Esophagus muscularis mucosa (tissue), 4 donors: ENCODE results near the gene MPP3. TPM values are rescaled to one million over a fixed set of nuclear protein-coding genes. Genes with fewer than 3 reads are reported as not detected.

Experiments used
- DNase-seq: peaks from one replicate; pipeline ENCODE4 v3.0.0-alpha.2; 2017; ENCODE audit errors: extremely low spot score
- H3K27ac ChIP-seq, 4 donors: fragments of 200-600 bp; sonication (generic); replicated peaks in 1 of 4; 1 replicate in 3 of 4; 2 replicates in 1 of 4; pipeline ENCODE4 v1.5.1; 2016 to 2019; ENCODE audit warnings: mild to moderate bottlenecking in 1 of 4
- H3K27me3 ChIP-seq, 4 donors: fragments of 200-600 bp; sonication (generic); one replicate each; pipeline versions ENCODE4 v1.5.1 to v1.6.0; 2016 to 2019
- H3K36me3 ChIP-seq, 4 donors: fragments of 200-600 bp; sonication (generic); one replicate each; pipeline ENCODE4 v1.5.1; 2016 to 2019
- H3K4me1 ChIP-seq, 4 donors: fragments of 200-600 bp; sonication (generic); one replicate each; pipeline ENCODE4 v1.5.1; 2016 to 2019
- H3K4me3 ChIP-seq, 4 donors: fragments of 200-600 bp; sonication (generic); 1 replicate in 2 of 4; 2 replicates in 2 of 4; pipeline ENCODE4 v1.5.1; 2016 to 2019; ENCODE audit warnings: mild to moderate bottlenecking in 4 of 4, moderate library complexity in 1 of 4
- H3K9me3 ChIP-seq, 4 donors: fragments of 200-600 bp; sonication (generic); 1 replicate in 3 of 4; 2 replicates in 1 of 4; pipeline ENCODE4 v1.5.1; 2016 to 2019
- CTCF ChIP-seq, 3 experiments: fragments of 200-600 bp in 2 of 3; fragments of 450-650 bp in 1 of 3; sonication (generic) in 2 of 3; IDR thresholded peaks; one replicate each; pipeline ENCODE4 v1.5.1; 2017 to 2019; ENCODE audit warnings: antibody characterized with exemption in 3 of 3, mild to moderate bottlenecking in 2 of 3, moderate library complexity in 1 of 3
- EP300 ChIP-seq: sonication (generic); formaldehyde crosslinking; IDR thresholded peaks from one replicate; pipeline ENCODE4 v1.6.1; 2017; ENCODE audit warnings: antibody characterized with exemption
- POLR2A ChIP-seq: fragments of 450-650 bp; IDR thresholded peaks from one replicate; pipeline ENCODE4 v1.6.1; 2017; ENCODE audit warnings: antibody characterized with exemption, moderate library complexity, mild to moderate bottlenecking, low read depth
- POLR2AphosphoS5 ChIP-seq, 2 donors: sonication (generic); formaldehyde crosslinking; IDR thresholded peaks; one replicate each; pipeline ENCODE4 v1.6.1; 2017; ENCODE audit warnings: antibody characterized with exemption in 2 of 2
- WGBS: methylation state at CpG from one replicate; pipeline ENCODE4 v1.1.5; 2018; 5-methylcytosine and 5-hydroxymethylcytosine counted together
- intact Hi-C: fragments of 100-400 bp; cut with DNase I; formaldehyde crosslinking; loops from one replicate; pipeline ENCODE4 v1.15.1; 2023
- total RNA-seq, 4 donors: library from RNA; depleted of rRNA; stranded (reverse); fragments of >200 nt; gene quantifications; one replicate each; pipeline versions ENCODE4 v1.1.0 to v1.2.1, GENCODE V29; 2016

MPP3 gene
- total RNA-seq, 4 donors from 2014 or later: 5.0 to 9.9 (median 6.2) TPM

DNA sequence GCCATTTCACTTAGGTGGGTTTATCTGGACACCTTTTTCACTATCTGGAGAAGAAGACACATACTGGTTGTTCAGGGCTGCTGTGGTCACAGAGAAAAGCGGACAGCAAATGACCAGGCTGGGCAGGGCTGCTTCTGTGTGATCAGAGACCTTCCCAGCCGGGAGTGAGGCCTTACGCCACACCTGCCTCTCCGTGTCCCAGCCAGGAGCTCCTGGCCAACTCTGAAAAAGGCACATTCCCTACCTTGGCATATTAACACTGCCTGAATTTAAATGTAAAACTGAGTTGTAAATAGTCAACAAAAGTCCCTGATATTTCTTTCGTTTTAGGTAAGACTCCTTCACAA lies 65.3 kb downstream of the MPP3 start:
- Histone ChIP-seq H3K36me3 (peaks cover 34 to 69% (median 57%) of the 10 kb centered on the region in 4 donors), H3K27ac (no peak overlapping the region), H3K4me3 (no peak overlapping the region), H3K9me3 (no peaks in the 10 kb centered on the region), H3K4me1 (peaks cover 13 to 33% (median 20%) of the 10 kb centered on the region in 4 donors), H3K27me3 (no peaks in the 10 kb centered on the region)
- no peak for DNase-seq
- TF ChIP-seq EP300 (no peak), POLR2AphosphoS5 (IDR thresholded peaks at IDR 0.05) (no peak), POLR2A (no peak), CTCF (IDR thresholded peaks at IDR 0.05) (no peak)
- intact Hi-C loops: no loop called here
- WGBS: 75% methylated on average over 5 of the region's 5 CpGs

DNA sequence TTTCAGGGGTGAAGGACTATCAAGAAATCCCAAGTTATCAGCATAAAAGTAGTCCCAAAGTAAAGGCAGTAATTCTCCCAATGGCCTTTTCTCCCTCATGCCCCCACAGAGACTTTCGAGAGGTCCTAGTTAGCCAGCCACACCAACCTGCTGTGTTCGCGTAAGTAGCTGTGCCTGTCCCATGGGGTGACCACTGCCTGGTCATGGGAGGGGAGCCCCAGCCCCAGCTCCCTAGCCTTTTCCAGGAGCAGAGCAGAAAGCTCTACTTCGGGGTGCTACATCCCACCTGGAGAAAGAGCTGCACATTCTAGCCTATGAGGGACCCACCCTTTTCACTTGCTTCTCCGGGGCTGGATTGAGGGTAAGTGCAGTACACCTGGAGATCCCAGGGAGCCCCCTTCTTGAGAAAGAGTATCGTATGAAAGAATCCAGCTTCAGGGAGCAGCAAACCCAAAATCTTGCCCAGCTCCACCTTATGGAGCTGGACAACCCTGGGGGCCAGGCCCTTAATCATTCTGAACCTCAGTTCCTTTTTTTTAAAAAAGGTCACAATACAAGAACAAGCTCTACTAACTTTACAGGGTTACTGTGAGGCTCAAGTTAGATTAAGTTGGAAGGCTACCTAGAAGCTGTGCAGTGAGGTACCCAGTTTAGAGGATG lies 65.8 kb downstream of the MPP3 start:
- H3K27me3 ChIP-seq: no peaks in the 10 kb centered on the region
- no peaks in the 10 kb centered on the region for H3K9me3 ChIP-seq
- H3K36me3 ChIP-seq: peaks cover 29 to 64% (median 52%) of the 10 kb centered on the region in 4 donors
- DNase-seq: no peak
- intact Hi-C loops: no loop called here
- peak overlapping the region in 1 of 4 donors; percentile 9 for H3K27ac ChIP-seq
- H3K4me1 ChIP-seq: peaks cover 9 to 28% (median 17%) of the 10 kb centered on the region in 4 donors
- H3K4me3 ChIP-seq: no peak overlapping the region
- TF ChIP-seq EP300: no peak
- TF ChIP-seq POLR2A: no peak
- no peak for TF ChIP-seq CTCF (IDR thresholded peaks at IDR 0.05)
- TF ChIP-seq POLR2AphosphoS5 (IDR thresholded peaks at IDR 0.05): no peak
- 73% methylated on average over 6 of the region's 6 CpGs for WGBS

GRCh38 chr17:43766413-43767052 lies 66.4 kb downstream of the MPP3 start:
- intact Hi-C loops: no loop called here
- H3K27ac ChIP-seq: peak overlapping the region in 1 of 4 donors; percentile 9
- no peak for DNase-seq
- H3K27me3 ChIP-seq: no peaks in the 10 kb centered on the region
- WGBS: 50% methylated on average over 7 of the region's 7 CpGs
- H3K4me3 ChIP-seq: no peak overlapping the region
- peaks cover 23 to 57% (median 46%) of the 10 kb centered on the region in 4 donors for H3K36me3 ChIP-seq
- peak; percentile 73 to 91 (median 78) for TF ChIP-seq CTCF (IDR thresholded peaks at IDR 0.05)
- no peak for TF ChIP-seq EP300
- peak in 1 of 2 donors; percentile 5 for TF ChIP-seq POLR2AphosphoS5 (IDR thresholded peaks at IDR 0.05)
- no peak for TF ChIP-seq POLR2A
- H3K9me3 ChIP-seq: no peaks in the 10 kb centered on the region
- peaks cover 7 to 25% (median 17%) of the 10 kb centered on the region in 4 donors for H3K4me1 ChIP-seq

DNA sequence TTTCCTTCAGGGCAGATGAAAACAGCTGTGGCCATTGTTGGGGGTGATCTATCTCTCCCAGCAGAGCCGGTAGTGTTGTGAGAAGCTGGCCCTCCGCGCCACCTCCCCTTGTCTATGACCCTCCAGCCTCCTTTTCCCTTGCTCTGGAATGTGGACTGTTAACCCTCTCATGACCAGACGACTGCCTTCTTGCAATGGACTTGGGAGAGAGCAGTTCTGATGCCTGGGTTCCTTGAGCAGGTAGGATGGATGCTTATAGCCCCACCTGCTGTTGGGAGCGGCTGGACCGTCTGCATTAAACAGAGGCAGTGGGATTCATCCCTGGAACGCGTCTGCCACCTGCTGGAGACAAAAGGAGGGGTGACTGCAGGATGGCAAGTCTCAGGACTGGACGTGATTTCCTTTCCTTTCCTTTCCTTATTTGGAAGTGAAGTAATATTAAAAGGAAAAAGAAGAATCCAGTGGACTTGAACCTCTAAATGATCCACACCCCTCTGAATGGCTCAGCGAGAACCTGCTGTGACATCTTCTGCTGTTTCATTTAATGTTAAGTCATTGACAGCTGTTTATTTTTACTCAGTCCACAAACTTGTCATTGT lies 72.6 kb downstream of the MPP3 start:
- H3K9me3 ChIP-seq: no peaks in the 10 kb centered on the region
- 0% methylated on average over 10 of the region's 10 CpGs for WGBS
- no peak overlapping the region for H3K4me3 ChIP-seq
- peak; percentile 97 for DNase-seq
- H3K27ac ChIP-seq: peak overlapping the region in 1 of 4 donors; percentile 24
- intact Hi-C loops: loop anchor here (1.0 to 5.0 kb wide), 2 partner anchors 66 to 183 kb away; no protein-coding TSS in a partner anchor
- no peak for TF ChIP-seq EP300
- TF ChIP-seq POLR2A: no peak
- TF ChIP-seq CTCF (IDR thresholded peaks at IDR 0.05): peak in 2 of 3 experiments; percentile 97 to 100
- peak in 1 of 2 donors; percentile 75 for TF ChIP-seq POLR2AphosphoS5 (IDR thresholded peaks at IDR 0.05)
- H3K4me1 ChIP-seq: peaks cover 4 to 22% (median 15%) of the 10 kb centered on the region in 4 donors
- H3K36me3 ChIP-seq: peaks cover 0 to 3% (median 1%) of the 10 kb centered on the region in 4 donors
- H3K27me3 ChIP-seq: peaks cover 0 to 37% (median 6%) of the 10 kb centered on the region in 4 donors
